HG03280 (cell line): Measurements from ENCODE around the gene CTSA.
A peak's percentile ranks its signal among the peaks of the same experiment; 100 is the strongest.

Experiments
- ATAC-seq: cut with Tn5 transposase; IDR thresholded peaks from one replicate; pipeline ENCODE4 v1.9.1; 2021; ENCODE audit warnings: mild to moderate bottlenecking, moderate library complexity; ENCODE audit not compliant: unreplicated experiment

Gene CTSA

DNA sequence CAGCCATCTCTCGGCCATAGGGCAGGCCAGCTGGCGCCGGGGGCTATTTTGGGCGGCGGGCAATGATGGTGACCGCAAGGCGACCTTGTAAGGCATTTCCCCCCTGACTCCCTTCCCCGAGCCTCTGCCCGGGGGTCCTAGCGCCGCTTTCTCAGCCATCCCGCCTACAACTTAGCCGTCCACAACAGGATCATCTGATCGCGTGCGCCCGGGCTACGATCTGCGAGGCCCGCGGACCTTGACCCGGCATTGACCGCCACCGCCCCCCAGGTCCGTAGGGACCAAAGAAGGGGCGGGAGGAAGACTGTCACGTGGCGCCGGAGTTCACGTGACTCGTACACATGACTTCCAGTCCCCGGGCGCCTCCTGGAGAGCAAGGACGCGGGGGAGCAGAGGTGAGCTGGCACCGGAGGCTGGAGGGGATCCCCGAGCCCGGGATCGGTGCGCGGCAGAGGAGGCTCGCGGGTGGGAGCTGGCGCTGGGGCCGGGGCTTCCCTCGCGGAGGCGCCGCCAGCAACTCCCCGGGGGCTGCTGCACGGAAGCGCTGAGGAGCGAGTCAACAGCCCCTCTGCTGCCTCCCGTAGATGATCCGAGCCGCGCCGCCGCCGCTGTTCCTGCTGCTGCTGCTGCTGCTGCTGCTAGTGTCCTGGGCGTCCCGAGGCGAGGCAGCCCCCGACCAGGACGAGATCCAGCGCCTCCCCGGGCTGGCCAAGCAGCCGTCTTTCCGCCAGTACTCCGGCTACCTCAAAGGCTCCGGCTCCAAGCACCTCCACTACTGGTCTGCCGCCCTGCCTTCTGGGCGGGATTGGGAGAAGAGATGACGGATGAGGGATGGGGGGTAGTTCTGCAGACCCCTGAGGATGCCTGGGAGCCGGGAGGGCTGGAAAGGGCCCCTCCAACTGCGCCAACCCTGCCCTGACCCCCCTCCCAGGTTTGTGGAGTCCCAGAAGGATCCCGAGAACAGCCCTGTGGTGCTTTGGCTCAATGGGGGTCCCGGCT is at the start of gene CTSA, which contains the start of gene NEURL2:
Gene CTSA (plus strand): TSS at position 351 of the 999 bp plus-strand sequence. CDS start 234 bp downstream, at position 585.
Gene NEURL2 (minus strand): TSS at position 224 of the 999 bp plus-strand sequence. CDS start 217 bp downstream, at position 7.
- peak; percentile 79 for ATAC-seq

DNA sequence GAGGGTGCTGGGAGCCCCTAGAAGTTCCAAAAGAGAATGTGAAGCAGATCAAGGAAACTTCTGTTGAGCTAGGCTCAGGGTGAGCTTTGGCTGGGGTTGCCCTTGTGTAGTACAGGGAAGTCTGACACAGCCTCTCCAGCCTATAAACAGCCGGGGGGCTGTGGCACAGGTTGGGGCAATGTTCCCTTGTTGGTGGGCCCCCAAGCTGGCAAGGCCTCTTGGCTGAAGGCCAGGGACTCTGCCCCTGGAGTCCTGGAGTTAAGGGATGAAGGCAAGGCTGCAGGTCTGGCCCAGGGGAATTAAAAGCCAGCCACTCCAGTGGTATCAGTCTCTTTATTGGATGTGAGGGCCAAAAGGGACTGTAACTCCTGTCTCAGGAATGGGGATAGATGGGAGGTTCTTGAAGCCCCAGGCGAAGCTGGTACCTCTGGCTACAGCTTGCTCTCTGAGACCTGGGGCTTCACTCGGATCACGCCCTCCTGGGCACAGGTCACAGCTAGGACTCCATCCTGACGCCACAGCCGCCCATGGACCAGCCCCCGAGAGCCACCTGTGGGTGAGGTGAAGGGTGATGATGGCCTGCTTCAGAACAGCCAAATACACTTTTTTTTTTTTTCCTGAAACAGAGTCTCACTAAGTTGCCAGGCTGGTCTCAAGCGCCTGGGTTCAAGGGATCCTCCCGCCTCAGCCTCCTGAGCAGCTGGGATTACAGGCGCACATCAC is 49.6 kb upstream of the CTSA start:
- no peak for ATAC-seq

DNA sequence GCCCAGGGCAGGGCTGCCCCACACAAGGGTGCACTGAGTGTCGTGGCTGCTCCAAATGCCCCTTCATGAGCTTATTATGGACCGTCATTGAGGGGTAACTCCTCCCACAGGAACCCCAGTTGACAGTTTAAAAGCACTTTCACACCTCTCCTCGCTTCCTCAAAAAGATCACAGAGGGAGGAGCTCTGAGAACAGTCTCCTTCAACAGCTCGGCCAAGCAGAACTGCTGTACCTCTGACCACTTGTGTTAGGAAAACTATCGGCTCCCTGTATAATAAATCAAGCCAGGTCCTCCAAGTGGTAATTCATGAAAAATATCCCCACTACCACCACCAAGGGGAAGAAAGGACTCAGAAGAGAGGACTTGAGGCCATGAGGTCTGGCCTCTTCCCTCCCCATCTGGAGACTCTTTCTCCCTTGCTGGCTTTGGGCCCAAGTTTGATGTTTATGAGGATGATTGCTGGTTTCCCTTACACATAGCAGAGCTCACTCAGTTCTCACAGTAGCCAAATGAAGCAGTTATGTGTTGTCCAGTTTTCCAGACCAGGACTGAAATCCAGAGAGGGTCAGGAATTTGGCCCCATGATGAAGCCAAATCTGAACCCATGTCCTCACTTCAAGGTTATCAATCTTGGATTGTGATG is 48.8 kb upstream of the CTSA start:
- no peak for ATAC-seq

DNA sequence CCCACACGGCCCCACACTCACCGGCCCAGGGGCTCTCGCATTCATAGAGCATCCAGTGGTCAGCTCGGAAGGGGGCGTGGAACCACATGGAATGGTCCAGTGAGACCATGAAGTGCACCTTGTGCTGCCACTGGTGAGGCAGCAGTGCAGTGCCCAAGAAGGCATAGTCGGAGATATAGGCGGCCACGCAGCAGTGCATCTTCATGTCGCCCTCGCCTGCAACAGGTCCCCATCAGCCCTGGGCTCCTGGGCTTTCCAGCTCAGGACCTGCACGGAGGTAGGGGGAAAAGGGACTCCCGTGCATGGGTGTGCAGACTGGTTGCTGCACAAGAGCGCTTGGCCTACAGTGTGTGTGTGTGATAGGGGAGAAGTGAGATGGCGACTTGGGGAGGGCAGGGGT is 47.6 kb upstream of the CTSA start:
- no peak for ATAC-seq

DNA sequence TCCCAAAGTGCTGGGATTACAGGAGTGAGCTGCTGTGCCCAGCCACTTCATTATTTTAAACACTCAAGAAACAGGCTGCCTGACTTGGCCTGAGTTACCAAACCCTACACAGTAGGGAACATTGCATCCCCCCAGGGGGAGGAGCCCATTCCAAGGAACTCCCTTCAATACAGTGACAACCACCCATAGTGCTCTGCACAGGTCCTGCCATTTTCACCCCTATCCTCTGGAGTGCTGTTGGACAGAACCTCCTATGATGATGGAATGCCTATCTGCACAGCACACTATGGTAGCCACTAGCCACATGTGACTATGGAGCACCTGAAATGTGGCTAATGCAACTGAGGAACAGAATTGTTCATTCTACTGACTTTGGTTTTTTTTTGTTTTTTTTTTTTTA is 45.7 kb upstream of the CTSA start:
- ATAC-seq = no peak

DNA sequence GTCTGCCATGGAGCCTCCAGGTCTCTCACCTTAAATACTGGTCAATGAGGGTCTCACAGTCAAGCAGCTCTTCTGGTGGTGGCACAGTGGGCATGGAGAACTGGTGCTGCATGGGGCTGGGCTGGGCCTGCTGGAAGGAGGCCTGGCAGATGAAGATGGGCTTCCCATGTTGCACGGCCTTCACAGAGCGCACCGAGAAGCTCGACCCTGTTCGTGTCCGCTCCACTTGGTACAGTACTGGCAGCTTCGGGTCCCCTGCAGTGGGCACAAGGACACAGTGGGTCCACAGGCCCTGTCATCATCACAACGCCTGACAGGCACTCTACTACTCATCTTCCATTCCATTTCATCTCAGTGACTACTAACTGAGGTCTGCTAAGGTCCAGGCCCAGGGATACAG is 42.7 kb upstream of the CTSA start:
- no peak for ATAC-seq

DNA sequence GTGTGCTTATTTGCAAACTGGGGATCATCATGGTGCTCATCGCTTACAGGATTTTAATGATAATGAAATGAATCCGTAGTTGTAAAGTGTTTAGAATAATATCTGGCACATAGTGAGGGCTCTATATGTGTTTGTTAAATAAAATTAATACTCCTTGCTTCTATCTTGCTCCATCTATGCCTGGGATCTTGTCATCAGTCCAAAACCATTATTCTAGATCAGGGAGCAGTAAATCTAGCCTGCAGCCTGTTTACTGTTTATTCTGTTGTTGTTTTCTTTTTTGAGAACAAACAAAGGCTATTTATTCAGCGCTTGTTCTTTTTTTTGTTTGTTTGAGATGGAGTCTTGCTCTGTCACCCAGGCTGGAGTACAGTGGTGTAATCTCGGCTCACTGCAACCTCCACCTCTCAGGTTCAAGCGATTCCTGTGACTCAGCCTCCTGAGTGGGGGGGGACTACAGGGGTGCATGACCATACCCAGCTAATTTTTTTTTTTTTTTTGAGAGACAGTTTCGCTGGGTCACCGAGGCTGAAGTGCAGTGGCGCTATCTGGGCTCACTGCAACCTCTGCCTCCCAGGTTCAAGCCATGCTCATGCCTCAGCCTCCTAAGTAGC is 42.1 kb upstream of the CTSA start:
- no peak for ATAC-seq

DNA sequence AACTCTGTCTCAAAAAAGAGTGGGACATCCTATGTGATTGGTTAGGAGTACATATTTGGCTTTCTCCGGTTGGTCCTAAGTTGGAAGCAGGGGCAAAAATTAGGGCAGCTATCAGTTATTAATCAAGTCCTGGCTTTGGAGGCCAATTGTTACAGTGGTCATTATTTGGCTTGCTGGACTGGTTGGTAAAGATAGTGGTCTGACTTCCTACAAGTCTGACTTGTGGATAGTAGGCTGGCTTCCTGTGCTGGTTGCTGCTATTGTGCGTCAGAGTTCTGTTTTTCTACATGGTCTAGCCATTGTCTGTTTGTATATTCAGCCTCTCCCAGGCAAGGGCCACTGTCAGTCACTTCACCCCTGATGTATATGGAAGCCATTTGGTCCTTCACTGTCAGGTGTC is 40.9 kb upstream of the CTSA start:
- no peak for ATAC-seq

DNA sequence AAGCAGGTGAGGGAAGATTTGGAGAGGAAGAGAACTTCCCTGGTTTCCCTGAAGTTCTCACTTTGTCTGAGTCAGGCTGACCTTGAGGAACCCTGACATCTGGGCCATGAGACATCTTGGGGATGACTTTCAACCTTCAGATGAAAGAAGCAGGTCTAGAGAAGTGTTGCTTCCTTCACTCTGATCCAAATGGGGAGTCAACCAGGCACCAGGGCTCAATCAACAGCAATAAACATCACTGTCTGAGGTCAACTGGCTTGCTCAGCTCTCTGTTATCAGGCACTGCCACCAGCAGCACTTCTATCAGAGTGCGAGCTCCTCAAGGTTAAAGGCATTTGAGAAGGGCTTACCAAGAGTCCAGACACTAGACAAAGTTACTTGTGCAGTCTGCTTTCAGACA is 40.2 kb upstream of the CTSA start:
- no peak for ATAC-seq

DNA sequence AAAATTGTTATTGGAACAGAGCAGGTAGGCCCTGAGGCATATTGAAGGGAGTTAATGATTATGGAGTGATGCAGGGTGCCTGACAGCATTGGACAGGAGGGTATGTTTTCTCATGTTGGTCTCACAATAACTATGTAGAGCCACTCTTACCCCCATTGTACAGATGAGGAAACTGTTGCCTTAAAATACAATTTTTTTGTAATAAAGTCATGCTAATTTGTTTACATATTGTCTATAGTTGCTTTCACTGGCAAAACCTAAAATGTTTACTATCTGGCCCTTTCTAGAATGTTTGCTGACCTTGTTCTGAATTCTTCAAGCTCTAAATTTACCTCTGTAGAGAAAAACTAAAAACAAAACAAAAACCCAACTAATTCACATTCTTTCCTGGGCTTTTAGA is 39.6 kb upstream of the CTSA start:
- ATAC-seq = no peak

DNA sequence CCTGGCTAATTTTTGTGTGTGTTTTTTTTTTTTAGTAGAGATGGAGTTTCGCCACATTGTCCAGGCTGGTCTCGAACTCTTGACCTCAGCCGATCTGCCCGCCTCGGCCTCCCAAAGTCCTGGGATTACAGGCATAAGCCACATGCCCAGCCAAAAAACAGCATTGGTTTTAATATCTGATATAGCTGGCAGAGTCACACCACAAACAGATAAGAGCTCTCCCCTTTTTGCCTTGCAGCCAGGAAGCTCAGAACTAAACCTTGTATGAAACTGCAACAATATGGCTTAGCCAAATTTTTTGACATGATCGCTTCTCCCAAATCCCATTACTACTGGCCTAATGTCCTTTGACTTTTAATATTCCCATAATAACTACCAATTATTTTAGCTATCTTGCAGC is 38.8 kb upstream of the CTSA start:
- ATAC-seq = no peak

DNA sequence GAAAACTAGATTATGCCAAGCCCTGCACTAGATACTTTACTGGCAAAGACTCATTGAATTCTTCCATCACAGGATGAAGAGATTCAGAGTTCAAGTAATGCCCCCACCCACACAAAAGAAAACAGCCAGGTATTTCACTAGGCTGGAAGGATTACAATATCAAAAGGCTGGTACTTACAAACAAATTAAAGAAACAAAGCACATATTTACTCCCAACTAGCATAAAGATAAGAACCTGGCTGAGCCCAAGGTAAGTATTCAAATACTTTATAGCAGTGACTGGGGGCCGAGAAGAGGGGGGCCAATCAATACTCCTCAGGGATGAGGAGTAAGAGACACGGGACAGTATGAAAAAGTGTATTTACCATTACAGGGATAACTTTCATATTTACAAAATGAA is 37.7 kb upstream of the CTSA start:
- no peak for ATAC-seq

DNA sequence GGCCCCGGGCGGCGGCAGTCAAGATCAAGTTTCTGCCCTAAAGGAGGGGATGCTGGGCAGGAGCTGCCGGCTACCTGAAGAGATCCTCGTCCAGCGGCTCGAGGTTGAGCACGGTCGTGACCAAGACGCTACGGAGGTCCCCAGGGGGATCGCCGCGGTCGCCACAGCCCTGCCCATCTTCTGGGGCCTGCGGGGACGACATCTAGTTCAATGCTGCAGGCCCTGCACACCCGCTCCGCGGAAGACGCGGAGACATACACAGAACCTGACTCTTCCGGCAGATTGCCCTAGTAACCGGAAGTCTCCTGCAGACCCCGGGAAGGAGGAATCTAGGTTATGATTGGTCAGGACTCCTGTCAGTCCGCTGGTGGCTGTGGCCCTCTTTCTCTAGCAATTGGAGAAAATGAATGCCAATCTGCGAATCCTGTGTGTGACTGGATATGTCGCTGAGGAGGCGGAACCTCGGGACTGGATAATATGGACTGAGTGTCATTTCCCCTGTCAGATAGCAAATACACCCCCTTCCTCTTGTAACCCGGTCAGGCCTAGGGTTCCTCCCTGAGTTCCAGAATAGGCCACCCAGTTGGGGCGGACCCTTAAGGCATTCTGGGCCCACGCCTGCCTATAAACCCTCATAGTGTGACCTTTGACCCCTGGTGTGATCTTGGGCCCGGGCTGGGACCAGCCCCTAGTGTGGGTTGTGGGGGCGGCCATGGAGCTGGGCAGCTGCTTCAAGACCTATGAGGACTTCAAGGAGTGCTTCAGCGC is 33.8 kb upstream of the CTSA start, which contains the start of the genes ACOT8 and ZSWIM3:
Gene ACOT8 (minus strand): TSS at position 279 of the 768 bp plus-strand sequence. CDS start 77 bp downstream, at position 202.
Gene ZSWIM3 (plus strand): TSS at position 501 of the 768 bp plus-strand sequence. CDS start 212 bp downstream, at position 713.
- ATAC-seq = peak; percentile 95

DNA sequence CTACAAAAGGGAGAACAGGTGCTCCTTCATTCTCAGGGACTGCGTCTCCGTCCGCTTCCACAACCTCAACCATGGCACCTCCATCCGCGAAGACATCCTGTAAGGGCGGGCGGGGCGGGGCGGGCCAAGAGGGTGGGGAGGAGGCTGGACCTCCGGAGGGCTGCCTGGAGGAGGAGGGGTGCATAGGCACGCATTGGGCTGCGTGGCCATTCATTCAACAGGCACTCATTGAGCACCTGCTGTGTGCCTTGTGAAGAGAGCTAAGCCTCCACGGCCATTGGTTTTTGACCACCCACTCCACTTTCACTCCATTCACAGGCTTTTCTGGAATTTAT is 33.3 kb upstream of the CTSA start:
- ATAC-seq = peak; percentile 15

DNA sequence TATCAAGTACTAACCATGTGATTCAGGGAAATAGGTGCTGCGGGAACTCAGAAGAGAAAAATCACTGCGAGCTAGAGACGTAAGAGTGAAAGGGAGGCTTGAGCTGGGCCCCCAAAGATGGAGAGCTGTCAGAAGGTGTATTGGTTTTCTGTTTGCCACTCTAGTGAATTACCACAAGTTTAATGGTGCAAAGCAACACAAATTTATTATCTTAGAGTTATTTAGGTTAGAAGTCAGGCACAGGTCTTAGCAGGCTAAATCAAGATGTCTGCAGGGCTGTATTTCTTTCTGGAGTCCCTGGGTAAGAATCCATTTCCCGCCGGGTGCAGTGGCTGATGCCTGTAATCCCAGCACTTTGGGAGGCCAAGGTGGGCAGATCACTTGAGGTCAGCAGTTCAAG is 31.2 kb upstream of the CTSA start:
- no peak for ATAC-seq

DNA sequence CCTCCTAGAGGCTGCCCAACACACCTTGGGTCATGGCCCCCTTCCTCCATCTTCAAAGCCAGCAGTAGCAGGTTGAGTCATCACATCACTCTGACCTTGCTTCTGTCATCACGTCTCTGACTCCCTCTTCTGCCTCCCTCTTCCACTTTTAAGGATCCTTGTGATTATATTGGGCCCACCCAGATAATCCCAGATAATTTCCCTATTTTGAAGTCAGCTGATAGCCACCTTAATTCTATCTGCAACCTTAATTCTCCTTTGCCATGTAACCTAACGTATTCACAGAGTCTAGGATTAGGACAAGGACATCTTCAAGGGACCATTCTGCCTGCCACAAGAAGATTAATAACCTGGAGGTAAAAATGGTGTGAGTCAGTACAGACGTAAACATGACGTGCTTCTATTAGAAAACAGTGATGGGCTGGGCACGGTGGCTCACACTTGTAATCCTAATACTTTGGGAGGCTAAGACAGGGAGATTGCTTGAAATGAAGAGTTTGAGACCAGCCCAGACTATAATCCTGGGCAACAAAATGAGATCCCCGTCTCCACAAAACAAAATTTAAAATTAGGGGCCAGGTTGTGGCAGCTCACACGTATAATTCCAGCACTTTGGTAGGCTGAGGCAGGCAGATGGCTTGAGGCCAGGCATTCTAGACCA is 30.4 kb upstream of the CTSA start:
- ATAC-seq = no peak

DNA sequence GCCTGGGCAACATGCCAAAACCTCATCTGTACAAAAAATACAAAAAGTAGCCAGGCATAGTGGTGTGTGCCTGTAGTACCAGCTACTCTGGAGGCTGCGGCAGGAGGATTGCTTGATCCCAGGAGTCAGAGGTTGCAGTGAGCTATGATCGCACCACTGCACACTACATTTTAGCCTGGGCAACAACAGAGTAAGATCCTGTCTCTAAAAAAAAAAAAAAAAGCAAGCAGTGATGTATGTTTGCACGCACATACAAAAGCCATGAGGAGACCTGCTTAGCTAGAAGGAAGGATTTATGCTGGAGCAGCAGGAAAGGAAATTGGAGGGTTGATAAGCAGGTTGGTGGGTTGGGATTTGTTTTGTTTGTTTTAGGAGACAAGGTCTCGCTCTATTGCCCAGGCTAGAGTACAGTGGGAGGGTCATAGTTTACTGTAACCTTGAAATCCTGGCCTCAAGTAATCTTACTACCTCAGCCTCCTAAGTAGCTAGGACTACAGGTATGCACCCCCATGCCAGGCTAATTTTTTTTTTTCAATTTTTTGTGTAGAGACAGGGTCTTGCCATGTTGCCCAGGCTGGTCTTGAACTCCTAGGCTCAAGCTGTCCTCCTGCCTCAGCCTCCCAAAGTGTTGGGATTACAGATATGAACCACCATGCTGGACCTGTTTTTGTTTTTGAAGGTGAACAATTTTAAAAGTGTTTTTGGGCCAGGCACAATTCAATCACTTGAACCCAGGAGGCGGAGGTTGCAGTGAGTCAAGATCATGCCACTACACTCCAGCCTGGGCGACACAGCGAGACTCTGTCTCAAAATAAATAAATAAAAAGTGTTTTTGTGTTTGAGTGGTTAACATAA is 29.7 kb upstream of the CTSA start:
- ATAC-seq = no peak
